ENCODE data around the gene ITGA6.

DNA sequence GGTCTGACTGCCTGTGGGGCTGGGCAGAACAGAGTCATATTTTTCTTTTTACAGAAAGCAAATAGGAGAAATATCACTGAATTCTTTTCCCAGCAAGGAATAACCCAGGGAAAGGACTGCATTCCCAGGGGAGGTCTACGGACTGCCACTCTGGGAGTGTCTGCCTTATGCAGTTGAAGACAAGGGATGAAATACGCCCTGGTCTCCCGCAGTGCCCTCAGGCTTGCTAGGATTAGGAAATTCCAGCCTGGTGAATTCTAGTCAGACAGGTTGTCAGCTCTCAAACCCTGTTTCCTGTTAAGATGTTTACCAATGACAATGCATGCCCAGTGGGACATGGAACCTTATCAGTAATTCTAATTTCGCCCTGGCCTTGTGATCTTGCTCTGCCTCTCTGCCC is 98.2 kb downstream of the ITGA6 start:
- TF ChIP-seq, protein P1, sequence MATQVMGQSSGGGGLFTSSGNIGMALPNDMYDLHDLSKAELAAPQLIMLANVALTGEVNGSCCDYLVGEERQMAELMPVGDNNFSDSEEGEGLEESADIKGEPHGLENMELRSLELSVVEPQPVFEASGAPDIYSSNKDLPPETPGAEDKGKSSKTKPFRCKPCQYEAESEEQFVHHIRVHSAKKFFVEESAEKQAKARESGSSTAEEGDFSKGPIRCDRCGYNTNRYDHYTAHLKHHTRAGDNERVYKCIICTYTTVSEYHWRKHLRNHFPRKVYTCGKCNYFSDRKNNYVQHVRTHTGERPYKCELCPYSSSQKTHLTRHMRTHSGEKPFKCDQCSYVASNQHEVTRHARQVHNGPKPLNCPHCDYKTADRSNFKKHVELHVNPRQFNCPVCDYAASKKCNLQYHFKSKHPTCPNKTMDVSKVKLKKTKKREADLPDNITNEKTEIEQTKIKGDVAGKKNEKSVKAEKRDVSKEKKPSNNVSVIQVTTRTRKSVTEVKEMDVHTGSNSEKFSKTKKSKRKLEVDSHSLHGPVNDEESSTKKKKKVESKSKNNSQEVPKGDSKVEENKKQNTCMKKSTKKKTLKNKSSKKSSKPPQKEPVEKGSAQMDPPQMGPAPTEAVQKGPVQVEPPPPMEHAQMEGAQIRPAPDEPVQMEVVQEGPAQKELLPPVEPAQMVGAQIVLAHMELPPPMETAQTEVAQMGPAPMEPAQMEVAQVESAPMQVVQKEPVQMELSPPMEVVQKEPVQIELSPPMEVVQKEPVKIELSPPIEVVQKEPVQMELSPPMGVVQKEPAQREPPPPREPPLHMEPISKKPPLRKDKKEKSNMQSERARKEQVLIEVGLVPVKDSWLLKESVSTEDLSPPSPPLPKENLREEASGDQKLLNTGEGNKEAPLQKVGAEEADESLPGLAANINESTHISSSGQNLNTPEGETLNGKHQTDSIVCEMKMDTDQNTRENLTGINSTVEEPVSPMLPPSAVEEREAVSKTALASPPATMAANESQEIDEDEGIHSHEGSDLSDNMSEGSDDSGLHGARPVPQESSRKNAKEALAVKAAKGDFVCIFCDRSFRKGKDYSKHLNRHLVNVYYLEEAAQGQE (IDR thresholded peaks at IDR 0.05; ENCODE audit: insufficient read depth in 1 of 2, low read depth in 2 of 2, low read length in 1 of 2), result no peak
- TF ChIP-seq, protein P2, sequence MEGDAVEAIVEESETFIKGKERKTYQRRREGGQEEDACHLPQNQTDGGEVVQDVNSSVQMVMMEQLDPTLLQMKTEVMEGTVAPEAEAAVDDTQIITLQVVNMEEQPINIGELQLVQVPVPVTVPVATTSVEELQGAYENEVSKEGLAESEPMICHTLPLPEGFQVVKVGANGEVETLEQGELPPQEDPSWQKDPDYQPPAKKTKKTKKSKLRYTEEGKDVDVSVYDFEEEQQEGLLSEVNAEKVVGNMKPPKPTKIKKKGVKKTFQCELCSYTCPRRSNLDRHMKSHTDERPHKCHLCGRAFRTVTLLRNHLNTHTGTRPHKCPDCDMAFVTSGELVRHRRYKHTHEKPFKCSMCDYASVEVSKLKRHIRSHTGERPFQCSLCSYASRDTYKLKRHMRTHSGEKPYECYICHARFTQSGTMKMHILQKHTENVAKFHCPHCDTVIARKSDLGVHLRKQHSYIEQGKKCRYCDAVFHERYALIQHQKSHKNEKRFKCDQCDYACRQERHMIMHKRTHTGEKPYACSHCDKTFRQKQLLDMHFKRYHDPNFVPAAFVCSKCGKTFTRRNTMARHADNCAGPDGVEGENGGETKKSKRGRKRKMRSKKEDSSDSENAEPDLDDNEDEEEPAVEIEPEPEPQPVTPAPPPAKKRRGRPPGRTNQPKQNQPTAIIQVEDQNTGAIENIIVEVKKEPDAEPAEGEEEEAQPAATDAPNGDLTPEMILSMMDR (IDR thresholded peaks at IDR 0.05), result no peak
- TF ChIP-seq POLR2AphosphoS5 (IDR thresholded peaks at IDR 0.05; ENCODE audit: low read depth, low read length), result no peak
- TF ChIP-seq TCF7L2 (IDR thresholded peaks at IDR 0.05; ENCODE audit: low read depth, low read length), result no peak
- TF ChIP-seq SIN3A (IDR thresholded peaks at IDR 0.05; ENCODE audit: borderline replicate concordance, insufficient read depth, low read depth, low read length), result no peak
